HUDEP-2 (cell line): ENCODE results near the gene TIMM17A.
"Not testable (repeated sequence)": the region's sequence is repeated elsewhere in the genome, so short reads cannot be mapped to it uniquely, and the experiment has no call there.

Source experiments
- DNase-seq, 76 experiments: peaks; one replicate each; lab custom pipeline; 2025; ENCODE audit not compliant: unreplicated experiment in 76 of 76; lab: John Stamatoyannopoulos, UW

Gene TIMM17A

GRCh38 chr1:201939574-201939973 lies 15.7 kb upstream of the TIMM17A start:
- no peak for DNase-seq

GRCh38 chr1:201940316-201940715 lies 15.0 kb upstream of the TIMM17A start:
- DNase-seq: peak in 1 of 76 experiments; percentile 3

GRCh38 chr1:201941420-201942128 lies 13.7 kb upstream of the TIMM17A start:
- DNase-seq: peak in 1 of 76 experiments; percentile 15

GRCh38 chr1:201942129-201942495 lies 13.2 kb upstream of the TIMM17A start:
- DNase-seq: no peak

- DNase-seq: no peak
These were observed 11.3 kb upstream of the TIMM17A start for GRCh38 chr1:201944002-201944401.

- no peak for DNase-seq
These were observed 10.7 kb upstream of the TIMM17A start for GRCh38 chr1:201944639-201945038.

- DNase-seq: peak in 1 of 76 experiments; percentile 9
These were observed 10.1 kb upstream of the TIMM17A start for GRCh38 chr1:201945157-201945556.

- DNase-seq: no peak
These were observed 9.5 kb upstream of the TIMM17A start for GRCh38 chr1:201945863-201946223.

- DNase-seq: no peak
These were observed 8.9 kb upstream of the TIMM17A start, which contains the start of gene LMOD1 for GRCh38 chr1:201946224-201946908. Gene LMOD1, minus strand, starts transcription at chr1:201946548. Its CDS starts 208 bp downstream, at chr1:201946340.

- DNase-seq: no peak
These were observed 7.7 kb upstream of the TIMM17A start for GRCh38 chr1:201947697-201948008.

GRCh38 chr1:201949491-201949890 lies 5.8 kb upstream of the TIMM17A start:
- no peak for DNase-seq

GRCh38 chr1:201954263-201955008 lies 867 bp upstream of the TIMM17A start:
- DNase-seq: peak in 4 of 76 experiments; percentile 10 to 45 (median 36)

GRCh38 chr1:201955729-201956143 lies 433 bp downstream of the TIMM17A start:
- DNase-seq: peak in 13 of 76 experiments; percentile 40 to 65 (median 50)

- no peak for DNase-seq
These were observed 3.0 kb downstream of the TIMM17A start for GRCh38 chr1:201958348-201958747.

- not testable (repeated sequence) for DNase-seq
These were observed 7.1 kb downstream of the TIMM17A start for GRCh38 chr1:201962382-201962781.

GRCh38 chr1:201964261-201964660 lies 9.0 kb downstream of the TIMM17A start:
- DNase-seq: no peak

GRCh38 chr1:201966171-201966570 lies 10.9 kb downstream of the TIMM17A start:
- DNase-seq: no peak

GRCh38 chr1:201968202-201968925 lies 13.1 kb downstream of the TIMM17A start:
- DNase-seq: peak in 12 of 76 experiments; percentile 6 to 34 (median 14)

GRCh38 chr1:201970334-201971159 lies 15.2 kb downstream of the TIMM17A start:
- DNase-seq: peak in 18 of 76 experiments; percentile 3 to 41 (median 13)

- peak in 25 of 76 experiments; percentile 6 to 69 (median 40) for DNase-seq
These were observed 26.8 kb downstream of the TIMM17A start for GRCh38 chr1:201982082-201982622.
